ENCODE data around the gene TMEM63A.

The TMEM63A gene

DNA sequence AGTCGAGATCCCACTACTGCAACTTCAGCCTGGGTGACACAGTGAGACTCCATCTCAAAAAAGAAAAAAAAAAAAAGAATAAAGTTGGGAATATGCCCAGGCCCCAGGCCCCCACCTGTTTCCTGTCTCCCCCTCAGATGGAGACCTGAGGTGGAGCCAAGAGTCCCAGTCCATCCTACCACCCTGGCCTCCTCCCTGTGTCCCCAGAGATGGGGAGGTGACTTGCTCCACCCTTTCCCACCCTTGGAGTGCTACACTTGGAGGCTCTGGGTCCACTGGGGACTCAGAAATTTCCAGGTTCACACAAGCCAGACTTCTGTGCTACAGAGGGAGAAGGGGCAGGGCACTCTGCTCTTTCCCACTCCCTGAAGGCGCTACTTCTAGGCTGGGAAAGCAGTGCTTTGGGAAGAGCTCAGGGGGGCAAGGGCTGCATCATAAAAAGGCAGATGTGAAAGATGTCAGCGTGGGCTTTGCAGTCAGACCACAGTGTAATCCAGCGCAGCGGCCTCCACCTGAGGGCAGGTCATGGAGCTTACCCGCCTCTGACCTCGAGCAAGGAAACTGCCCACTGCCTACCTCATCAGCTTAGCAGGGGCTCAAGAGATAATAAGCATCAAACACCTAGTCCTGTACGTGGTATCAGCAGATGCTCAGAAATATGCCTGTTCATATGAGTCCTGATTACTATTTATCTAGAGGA lies 13.4 kb downstream of the TMEM63A start:
- in situ Hi-C loops (cut with HindIII; ENCODE audit: low sequenced_read_pairs) = no loop called here

GRCh38 chr1:225866981-225867380 lies 15.2 kb downstream of the TMEM63A start:
- in situ Hi-C loops (cut with HindIII; ENCODE audit: low sequenced_read_pairs) = no loop called here

DNA sequence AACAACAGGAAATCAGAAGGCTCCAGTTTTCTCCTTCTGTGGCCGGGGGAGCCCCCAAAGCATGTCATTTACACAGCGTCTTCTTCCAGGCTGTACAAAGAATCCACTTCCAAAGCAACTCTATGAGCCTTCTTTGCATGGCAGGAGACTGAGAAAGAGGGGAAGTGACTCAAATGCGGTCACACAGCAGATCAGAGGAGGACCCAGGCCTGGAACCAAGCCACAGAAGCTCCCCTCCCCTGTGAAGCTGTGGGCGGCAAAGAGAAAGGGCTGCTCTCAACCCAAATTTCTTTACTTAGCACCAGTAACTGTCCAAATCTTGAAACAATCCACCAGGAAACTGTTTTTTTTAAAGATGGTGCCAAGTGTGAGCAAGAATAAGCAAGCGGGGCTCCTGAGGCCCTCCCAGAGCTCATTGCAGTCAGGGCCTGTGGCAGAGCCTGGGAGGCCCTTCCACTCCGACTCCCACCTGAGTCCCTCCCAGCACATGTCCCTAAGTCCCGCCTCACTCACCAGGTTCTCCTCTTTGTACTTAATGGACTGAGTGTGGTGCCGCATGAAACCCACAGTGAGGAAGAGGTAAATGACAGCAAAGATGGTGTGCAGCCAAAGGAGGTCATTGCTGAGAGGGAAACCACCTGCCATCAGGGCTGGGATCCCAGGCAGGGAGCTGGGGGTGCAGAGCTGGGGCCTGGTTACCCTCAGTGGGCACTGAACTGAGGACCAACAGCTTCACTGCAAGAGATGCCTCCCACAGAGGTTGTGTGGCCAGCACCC lies 15.9 kb downstream of the TMEM63A start:
- in situ Hi-C loops (cut with HindIII; ENCODE audit: low sequenced_read_pairs) = no loop called here

GRCh38 chr1:225865514-225865913 lies 16.7 kb downstream of the TMEM63A start:
- in situ Hi-C loops (cut with HindIII; ENCODE audit: low sequenced_read_pairs) = no loop called here

- in situ Hi-C loops (cut with HindIII; ENCODE audit: low sequenced_read_pairs) = no loop called here
These were observed 19.0 kb downstream of the TMEM63A start for GRCh38 chr1:225863167-225863566.

DNA sequence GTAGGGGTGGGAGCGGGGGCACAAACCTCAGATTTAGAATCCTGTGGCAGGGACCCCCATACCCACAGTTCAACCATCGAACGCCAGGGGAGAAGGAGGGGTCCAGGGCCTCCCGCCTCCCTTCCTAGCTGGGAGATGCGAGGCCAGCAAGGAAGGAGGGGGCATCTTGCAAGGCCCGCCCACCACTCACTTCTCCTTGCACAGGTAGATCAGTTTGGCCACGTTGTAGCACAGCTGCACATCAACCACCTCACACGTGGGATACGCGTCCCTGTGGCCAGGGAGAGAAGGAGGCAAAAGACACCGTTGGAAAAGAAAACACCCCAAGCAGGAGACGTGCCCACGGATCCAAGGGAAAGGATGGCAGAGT lies 19.6 kb downstream of the TMEM63A start:
- in situ Hi-C loops (cut with HindIII; ENCODE audit: low sequenced_read_pairs) = no loop called here

GRCh38 chr1:225861834-225862580 lies 20.2 kb downstream of the TMEM63A start:
- in situ Hi-C loops (cut with HindIII; ENCODE audit: low sequenced_read_pairs) = no loop called here

DNA sequence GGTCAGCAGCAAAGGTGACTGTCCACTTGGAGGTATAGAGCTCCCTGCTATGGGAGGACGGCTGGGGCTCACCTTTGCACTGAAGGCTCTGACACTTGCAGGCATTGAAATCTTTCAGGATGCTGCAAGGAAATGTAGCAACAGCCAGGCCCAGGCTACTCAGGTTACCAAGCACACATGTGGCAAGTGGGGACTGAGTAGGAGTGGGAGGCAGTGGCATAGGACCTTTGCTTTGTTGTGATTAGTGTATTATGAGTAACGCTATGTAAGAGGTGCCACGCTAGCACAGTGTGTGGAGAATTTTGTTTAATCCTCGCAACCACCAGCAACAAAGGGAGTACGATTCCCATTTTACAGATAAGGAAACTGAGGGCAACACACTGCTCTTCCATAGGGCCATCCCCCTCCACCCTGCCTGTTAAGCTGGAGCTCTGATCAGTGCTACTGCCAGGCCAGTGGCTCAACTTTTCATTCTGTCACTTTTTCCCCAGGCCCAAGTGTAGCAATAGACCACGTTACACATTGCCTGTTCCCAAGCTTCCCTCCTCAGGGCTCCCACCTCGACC lies 21.2 kb downstream of the TMEM63A start:
- in situ Hi-C loops (cut with HindIII; ENCODE audit: low sequenced_read_pairs) = no loop called here

GRCh38 chr1:225860107-225860506 lies 22.1 kb downstream of the TMEM63A start:
- in situ Hi-C loops (cut with HindIII; ENCODE audit: low sequenced_read_pairs) = no loop called here

- in situ Hi-C loops (cut with HindIII; ENCODE audit: low sequenced_read_pairs) = no loop called here
These were observed 23.0 kb downstream of the TMEM63A start for GRCh38 chr1:225859151-225859550.

GRCh38 chr1:225857256-225857655 lies 24.9 kb downstream of the TMEM63A start:
- in situ Hi-C loops (cut with HindIII; ENCODE audit: low sequenced_read_pairs) = no loop called here

DNA sequence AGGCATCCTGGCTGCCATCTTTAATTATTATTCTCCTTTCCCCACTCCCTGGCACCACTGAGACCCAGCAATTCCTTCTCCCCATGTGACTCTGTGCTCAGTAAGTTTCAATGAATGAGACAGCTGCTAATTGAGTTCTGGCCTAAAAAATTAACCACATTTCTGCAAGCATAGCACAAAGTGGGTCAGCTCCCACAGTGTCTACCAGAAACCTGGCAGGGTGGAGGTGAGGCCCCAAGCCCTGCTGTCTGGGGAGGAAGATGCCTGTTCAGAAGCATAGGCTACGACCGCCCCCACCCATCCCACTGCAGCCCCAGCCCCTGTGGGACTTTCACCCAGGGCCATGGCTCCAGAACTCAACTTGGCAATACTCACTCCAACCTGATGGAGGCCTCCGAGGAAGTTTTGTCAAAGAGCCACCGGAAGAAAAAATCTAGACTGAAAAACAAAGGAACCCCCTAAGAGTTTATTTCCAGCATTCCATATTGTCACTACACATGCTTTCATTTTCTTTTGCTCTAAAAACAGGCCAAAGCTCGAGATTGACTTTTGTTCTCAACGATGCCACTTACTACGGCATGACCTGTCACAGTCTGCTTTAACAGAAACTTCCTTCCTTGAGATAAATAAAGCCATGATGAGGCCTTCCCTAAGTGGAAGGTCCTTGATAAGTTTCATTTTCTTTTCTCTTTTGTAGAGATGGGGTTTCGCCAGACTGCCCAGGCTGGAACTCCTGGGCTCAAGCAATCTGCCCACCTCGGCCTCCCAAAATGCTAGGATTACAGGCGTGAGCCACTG lies 26.5 kb downstream of the TMEM63A start:
- in situ Hi-C loops (cut with HindIII; ENCODE audit: low sequenced_read_pairs) = no loop called here

GRCh38 chr1:225853441-225853840 lies 28.7 kb downstream of the TMEM63A start:
- in situ Hi-C loops (cut with HindIII; ENCODE audit: low sequenced_read_pairs) = no loop called here

DNA sequence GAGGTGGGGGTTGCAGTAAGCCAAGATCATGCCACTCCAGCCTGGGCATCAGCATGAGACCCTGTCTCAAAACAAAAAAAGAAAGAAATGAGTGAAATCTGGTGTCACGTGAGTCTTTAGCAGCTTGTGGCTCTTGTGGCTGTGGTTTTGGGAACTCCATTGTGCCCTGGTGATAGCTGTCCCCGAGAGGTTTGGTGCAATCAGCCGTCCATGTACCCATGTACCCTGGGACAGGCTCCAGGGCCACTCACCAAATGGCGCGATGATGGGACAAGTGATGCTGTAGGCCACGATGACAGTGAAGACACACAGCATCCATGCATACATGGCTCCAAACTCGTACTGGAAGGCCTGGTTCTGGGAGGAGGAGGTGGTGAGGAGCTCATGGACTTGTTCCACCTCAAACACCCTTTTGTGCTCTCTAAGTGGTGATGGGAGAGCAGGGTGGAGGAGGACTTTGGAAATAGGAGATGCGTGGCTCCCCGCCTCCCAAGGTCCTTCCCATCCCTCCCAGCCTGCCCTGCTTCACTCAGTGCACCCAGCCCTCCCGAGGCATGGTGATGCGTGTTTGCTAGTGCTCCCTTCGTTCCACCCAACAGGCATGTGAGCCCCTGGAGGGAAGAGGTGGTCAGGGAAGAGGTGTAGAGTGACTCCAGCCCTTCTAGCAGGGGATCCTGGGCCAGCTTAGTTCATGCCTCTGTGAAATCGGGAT lies 29.6 kb downstream of the TMEM63A start:
- in situ Hi-C loops (cut with HindIII; ENCODE audit: low sequenced_read_pairs) = no loop called here

GRCh38 chr1:225851805-225852204 lies 30.4 kb downstream of the TMEM63A start:
- in situ Hi-C loops (cut with HindIII; ENCODE audit: low sequenced_read_pairs) = no loop called here

DNA sequence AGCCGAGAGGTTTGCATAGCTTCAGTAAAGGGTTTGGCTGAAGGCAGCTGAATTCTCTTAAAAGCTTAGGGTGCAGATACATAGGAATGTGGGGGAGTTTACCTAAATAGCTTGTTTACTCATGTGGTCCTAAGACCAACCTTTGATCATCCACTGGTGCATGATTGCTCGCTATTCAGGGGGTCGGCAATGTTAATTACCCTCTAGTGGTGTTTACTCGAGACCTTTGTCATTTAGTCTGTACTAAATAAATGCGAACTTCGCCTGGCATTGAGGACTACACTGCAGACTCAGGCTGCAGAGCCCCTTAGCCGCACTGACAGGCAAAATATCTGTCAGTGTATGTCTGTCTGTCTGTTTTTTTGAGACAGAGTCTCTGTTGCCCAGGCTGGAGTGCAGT lies 31.8 kb downstream of the TMEM63A start:
- in situ Hi-C loops (cut with HindIII; ENCODE audit: low sequenced_read_pairs) = no loop called here

GRCh38 chr1:225849925-225850324 lies 32.3 kb downstream of the TMEM63A start:
- in situ Hi-C loops (cut with HindIII; ENCODE audit: low sequenced_read_pairs) = no loop called here

DNA sequence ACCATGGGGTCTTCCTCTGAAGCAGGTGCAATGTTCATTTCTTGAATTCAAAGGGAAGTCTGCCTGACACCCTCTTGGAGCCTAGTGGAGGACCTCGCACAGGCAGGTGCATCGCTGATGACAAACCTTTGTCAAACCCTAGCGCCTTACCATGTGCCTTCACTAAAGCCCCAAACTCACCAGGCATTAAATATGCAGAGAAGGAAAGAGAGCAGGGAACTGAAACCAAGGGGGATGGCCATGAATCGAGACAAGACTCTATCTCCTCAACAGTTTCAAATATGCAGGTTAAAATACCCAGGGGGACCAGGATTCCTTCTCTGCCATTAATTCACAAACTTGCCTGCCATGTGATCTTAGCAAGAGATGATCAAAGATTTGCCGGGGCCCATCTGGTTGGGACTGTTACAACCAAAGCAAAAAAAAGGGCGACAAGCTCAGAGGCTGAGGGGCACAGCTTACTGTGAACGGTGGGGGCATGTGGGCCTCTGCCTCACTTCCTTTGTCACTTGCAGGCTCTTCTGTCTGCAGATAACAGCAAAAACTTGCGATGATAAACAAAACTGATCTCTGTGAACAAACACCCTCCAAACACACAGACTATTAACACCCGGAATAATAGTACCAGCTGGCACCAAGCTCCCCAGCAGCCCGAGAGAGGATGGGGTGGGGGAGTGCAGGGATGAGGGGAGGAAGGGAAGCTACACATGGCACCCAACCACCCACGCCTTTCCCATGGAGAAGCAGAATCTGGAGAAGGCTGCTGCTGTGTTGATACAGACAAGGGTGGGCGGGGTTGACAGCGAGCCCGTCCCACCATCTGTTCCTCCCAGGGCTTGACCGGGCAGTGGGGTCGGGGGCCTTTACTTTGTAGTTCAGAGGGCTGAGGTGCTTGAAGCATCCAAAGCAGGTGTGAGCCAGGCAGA lies 33.9 kb downstream of the TMEM63A start:
- in situ Hi-C loops (cut with HindIII; ENCODE audit: low sequenced_read_pairs) = no loop called here

DNA sequence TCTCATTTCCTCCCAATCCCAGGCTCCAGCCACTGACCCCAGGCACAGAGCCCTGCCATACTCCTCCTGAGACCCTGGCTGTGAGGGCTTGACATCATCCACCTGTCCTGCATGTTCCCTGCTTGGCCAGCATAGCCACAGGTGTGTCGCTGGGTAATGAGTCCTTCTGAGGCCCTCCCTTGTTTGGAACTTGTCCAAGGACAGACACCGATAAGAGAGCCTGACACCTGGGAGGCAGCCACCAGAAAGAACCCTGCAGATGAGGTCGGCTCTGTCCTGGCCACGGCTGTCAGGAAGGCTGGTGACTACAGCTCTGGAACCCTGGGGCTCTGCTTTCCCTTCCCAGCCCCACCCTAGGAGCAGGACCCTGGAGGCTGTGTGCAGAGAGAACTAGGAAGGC lies 34.6 kb downstream of the TMEM63A start:
- in situ Hi-C loops (cut with HindIII; ENCODE audit: low sequenced_read_pairs) = no loop called here

Measured in DLD1 (cell line).